H54 (cell line): ENCODE measurements around the gene IL12A.

Source experiments
- DNase-seq: peaks from one replicate; pipeline ENCODE4 v3.0.0; 2011; ENCODE audit warnings: low spot score, mixed read lengths; ENCODE audit not compliant: insufficient read length
- FAIRE-seq: peaks from 3 replicates; lab custom pipeline; 2011; peaks lifted over from hg19 to GRCh38; lab: Jason Lieb, UNC
- POLR2A ChIP-seq: IDR thresholded peaks from 2 replicates; pipeline ENCODE4 v1.6.1; 2011; ENCODE audit warnings: low read depth, mild to moderate bottlenecking, low read length

The IL12A gene

DNA sequence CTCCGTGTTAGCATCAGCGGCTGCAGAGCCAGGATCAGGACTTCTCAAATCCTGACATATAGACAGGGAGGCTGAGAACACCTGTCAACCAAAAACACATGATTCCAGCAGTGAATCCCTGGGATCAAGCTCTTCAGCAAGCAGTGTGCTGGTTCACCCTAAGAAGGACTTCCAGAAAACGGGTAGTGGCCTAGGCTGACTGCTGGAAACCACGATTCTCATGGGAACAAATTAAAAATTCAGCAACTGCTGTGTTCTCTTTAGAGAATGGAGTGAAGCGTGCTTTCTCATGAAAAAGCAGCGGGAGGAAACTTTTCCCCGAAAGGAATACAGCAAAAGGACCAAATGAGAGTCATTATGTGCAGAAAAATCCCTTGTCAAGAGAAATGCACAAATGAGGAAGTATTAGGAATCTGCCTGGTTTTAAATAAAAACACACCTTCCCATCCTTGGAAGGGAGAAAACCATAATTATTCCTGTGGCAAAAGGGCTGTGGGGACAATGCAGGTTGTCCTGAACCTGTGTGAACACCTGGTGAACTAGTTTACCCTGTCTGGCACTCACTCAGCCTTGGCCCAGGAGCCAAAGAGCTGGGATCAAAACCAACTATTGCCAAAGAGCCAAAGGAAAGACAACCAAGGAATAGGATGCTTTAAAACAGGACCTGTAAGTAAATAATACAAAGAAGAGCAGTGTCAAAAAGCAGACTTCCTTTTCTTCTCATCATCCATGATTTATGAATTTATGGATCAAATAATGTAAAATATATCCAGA lies 13.4 kb downstream of the IL12A start:
- DNase-seq (no peak), FAIRE-seq (no peak)
- no peak for TF ChIP-seq POLR2A

DNA sequence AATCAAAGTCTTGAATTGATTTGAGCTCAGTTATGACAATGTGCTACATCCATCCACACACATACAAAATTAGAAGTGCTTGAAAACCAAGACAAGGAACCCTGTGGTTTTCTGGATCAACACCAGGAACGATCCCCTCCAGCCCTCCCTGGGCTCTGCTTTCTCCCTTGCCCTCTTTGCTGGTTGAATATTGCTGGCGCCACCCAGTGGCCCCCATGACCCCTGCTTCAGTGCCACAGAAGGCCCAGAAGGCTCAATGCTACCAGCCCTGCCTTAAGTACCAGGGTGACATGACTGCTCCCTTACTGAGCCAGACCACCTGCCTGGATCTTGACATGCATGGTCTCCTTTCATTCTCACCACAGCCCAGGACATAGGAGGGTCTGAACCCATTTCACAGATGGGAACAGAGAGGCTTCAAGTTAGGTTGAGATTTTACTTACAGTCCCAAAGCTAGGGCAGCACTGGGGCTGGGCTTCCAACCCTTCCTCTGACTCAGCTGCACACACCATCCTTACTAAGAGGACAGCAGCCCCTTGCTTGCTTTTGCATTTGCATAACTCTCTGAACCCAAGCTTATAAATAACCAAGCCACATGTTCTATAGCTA lies 15.0 kb downstream of the IL12A start:
- TF ChIP-seq POLR2A, result no peak
- FAIRE-seq (peak; percentile 45), DNase-seq (no peak)

DNA sequence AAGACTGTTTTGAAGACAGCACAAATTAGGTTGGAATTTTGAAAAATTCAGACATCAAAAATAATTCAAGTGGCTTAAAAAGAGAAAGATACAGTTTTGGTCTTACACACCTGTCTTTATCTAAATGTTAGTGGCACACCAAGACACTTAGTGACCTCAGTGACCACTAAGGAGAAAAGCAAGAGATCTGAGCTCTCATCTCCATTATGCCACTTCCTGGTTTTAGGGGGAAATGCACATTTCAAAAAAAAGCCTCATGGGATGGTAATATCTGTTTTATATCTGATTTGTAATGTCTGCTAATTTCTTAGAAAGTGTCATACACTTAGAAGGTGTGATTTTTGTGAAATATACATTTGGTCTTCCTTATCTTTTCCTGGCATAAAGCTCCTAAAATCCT lies 16.4 kb downstream of the IL12A start:
- TF ChIP-seq POLR2A, result no peak
- no peak for DNase-seq

DNA sequence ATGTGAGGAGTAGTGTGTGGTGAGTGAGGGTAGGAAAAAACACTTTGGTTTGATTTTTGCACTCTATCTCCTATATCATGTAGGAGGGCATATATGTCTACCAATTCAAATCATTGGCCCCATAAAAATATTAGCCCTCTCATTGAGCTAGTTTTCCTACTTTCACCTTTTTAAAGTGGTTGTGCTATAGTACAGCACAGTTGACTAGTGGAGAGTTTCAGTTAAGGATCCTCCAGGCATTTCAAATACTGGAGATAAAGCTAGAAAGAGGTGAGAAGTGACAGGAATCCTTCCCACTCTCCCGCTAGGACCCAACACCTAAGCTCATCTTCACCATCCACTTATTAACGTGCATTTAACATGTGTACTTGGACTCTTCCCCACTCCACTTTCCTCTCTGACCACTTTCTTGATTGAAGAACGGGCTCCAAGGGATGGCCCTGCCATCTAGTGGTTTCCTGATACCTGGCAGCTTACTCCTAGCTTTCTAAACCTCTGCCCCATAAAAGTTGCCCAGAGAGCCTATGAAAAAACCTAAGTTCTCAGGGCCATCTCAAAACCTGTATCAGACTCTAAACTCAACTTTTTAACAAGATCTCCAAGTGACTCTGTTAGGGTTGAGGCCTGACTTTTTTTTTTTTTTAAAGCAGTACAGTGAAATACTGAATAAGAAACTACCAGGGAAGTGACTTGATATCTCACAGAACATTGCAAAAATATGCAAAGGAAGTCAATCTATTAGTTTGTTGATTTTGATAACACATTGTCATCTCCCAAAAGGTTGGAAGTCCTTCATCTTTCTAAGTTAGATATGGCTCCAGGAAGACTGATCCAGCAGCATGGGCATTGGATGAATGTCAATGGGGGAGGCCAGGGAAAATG lies 17.9 kb downstream of the IL12A start:
- FAIRE-seq, result peak; percentile 55
- peak; percentile 47 for DNase-seq
- no peak for TF ChIP-seq POLR2A

More for the DNA sequence above, 16.4 kb downstream of the IL12A start:
- no peak for FAIRE-seq

DNA sequence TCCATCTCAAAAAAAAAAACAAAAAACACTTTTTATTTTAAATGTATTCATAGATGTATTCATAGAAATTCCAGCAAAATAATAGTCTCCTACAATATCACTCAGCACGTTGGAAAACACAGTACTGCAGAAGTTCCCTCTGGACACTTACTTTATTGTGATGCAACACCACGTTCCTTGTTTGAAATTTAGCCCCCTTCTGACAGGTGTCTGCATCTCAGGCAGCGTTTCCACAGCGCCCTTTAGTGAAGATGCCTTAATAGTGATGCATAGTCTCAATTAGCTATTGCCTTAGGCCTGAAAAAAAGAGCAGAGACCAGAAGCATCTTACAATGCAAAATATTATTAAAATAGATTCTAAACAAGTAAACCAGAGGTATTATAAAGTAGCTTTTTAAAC lies 20.3 kb downstream of the IL12A start:
- TF ChIP-seq POLR2A, result no peak
- DNase-seq (no peak), FAIRE-seq (no peak)

DNA sequence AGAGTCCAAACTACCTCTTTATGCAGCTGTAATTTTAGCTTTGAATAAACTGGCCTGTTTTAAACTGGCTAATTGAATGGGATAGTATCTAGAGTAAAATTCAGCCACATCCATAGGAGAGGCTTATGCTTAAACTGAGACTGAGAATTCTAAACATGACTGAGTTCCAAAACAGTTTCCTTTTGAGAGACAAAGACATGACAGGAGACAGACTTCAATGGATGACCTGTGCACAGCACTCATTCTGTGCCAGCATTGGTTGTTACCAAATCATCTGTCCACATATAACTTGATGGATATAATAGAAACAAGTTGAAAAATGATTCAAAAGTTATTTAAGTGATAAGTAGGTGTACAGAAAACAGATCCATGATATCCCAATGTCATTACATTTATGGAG lies 20.9 kb downstream of the IL12A start:
- TF ChIP-seq POLR2A, result no peak
- no peak for FAIRE-seq
- no peak for DNase-seq

DNA sequence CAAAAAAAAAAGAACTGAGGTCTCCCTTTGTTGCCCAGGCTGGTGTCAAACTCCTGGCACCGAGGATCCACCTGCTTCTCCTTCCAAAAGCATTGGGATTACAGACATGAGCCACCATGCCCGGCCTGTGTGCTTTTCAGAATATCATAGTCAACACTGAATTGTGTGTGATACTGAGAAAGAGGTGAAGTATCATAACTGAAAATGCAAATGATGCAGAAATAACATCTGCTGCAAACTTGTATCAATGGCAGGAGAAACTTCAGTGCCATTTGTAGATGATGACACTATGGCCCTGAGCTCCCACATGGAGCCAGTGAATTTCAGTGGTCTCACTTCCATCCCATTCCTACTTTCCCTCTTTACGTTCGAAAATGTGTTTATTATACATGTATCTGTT lies 21.9 kb downstream of the IL12A start:
- no peak for TF ChIP-seq POLR2A
- FAIRE-seq (no peak), DNase-seq (no peak)

DNA sequence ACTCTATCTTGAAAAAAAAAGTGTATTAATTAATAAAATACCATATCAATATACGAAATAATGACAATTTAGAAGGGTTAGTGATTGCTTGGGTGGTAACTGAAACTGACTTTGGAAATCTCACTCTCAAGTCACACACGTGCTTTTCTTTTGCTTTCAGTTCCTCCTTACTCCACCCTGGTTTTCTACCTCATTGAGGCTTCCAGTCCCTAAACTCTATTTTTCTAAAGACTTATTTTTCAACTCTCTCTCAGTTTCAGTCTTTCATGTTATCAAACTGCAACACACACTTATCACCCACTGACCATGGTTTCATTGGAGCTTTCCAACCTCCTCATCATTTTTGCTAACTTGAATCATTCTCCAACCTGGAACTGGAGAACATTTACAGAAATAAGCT lies 23.5 kb downstream of the IL12A start:
- DNase-seq (no peak), FAIRE-seq (no peak)
- TF ChIP-seq POLR2A, result no peak

DNA sequence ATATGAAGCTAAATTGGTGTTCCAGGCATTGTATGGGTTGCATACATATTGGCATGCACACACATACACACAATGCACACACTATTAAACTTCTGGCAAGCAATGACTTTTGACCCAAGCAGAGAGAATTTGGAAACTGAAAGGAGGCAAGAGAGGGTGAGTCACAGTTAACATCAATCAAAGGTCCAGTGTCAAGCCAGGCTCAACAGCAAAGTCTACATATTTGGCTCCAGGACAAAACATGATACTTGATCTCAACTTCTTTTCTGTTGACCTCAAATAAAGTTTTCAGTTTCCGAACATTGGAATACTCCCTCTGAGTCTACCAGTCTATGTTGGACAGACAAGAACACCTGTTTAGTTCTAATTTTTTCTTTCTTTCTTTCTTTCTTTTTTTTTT lies 28.3 kb downstream of the IL12A start:
- FAIRE-seq (peak; percentile 55), DNase-seq (no peak)
- no peak for TF ChIP-seq POLR2A

DNA sequence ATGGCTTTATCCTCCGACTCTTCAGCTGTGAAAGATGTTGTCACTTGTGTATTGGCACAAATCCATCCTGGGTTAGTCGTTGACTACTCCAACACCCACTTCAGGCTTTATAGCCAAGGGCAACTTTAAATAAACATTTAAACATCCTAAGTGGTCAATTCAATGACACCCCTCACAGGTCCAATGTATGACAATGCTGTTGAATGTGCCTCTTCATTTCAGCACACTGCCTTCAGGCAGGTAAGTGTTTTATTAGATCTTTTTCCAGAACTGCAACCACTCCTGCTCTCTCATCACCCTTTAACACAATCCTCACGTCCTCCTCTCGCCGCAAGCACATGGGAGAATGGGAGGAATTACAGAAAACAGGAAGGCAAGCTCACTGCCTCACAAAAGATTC lies 30.3 kb downstream of the IL12A start:
- TF ChIP-seq POLR2A, result no peak
- FAIRE-seq, result no peak
- DNase-seq, result no peak

DNA sequence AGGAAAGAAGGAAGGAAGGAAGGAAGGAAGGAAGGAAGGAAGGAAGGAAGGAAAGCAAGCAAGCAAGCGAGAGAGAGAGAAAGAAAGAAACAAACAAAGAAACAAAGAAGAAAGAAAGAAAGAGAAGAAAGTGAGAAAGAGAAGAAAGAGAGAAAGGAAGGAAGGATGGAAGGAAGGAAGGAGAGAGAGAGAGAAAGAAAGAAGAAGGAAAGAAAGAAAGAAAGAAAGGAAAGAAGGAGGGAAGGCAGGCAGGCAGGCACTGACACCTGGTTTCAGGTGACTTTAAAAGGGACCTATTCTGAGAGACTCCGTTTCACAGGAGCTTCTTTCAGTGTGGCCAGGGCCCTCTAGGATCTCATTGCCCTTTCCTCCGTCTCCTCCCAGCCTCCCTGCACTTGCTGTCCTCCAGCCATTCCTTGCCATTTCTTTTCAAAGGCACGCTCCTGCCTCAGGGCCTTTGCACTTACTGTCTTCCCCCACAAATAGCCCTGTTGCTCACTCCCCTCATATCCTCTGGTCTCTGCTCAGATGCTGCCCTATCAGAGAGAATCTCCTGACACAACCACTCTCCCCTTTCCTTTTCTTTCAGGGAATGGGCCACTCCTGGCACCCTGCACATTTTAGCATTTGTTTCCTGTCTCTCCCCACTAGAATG lies 31.5 kb downstream of the IL12A start:
- TF ChIP-seq POLR2A, result no peak
- DNase-seq, result no peak
- no peak for FAIRE-seq

DNA sequence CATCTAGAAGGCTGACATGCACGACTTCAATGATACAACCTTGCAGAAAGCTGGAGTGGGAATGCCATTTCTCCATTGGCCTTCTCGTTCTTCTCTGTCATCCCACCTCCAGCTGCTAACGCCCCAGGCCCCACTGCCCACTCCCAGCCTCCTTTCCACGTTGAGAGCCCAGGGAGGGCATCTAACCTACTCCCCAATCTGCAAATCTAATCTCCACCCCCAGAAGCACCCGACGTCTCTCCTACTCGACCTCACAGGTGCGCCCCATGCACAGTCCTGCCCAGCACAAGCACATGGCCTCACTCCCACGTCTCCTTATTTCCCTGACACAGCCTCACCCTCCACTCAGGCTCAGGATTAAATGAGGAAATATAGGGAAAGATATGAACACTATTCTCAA lies 33.4 kb downstream of the IL12A start:
- TF ChIP-seq POLR2A, result no peak
- DNase-seq (no peak), FAIRE-seq (no peak)

DNA sequence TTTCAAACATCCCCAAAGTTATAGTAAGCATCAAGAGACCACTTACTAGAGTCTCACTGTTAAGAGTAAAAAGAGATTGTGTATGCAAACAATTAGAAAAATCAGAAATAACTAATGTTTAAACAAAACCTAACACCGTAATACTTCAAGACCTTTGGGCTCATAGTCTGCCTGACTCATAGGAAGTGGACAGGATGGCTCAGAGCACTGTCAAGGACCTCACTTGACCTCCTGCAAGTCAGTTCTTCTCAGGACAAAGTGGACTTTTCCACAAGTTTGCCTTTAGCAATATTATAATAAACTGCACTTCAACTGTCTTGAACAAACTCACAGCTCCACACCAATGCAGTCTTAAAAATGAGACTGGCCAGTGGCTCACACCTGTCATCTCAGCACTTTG lies 34.8 kb downstream of the IL12A start:
- DNase-seq (no peak), FAIRE-seq (no peak)
- TF ChIP-seq POLR2A, result no peak
